ENCODE data around the gene AP2A1. TPM values are rescaled to one million over a fixed set of nuclear protein-coding genes. Genes with fewer than 3 reads are reported as not detected.

Gene AP2A1
- total RNA-seq, 6 experiments from 2014 or later = 38.7 to 103 (median 49.8) TPM

DNA sequence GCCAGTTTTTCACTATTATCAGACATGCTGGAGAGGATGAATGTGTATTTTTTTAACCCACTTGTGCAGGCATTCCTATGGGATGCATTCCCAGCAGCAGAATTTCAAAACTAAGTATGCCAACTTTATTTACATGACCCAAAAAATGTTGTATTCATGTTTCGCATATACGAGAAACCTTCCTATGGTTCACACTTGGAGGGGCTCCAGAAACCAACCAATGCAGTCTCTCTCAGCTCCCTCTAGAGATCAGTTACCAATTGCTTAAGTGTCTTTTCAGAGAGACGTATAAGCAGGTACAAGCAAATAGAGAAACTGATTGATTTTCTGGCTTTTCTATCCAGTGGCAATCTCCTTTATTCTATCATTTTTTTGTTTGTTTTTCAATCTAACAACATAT lies 78.6 kb downstream of the AP2A1 start:
- TF ChIP-seq, protein P1, sequence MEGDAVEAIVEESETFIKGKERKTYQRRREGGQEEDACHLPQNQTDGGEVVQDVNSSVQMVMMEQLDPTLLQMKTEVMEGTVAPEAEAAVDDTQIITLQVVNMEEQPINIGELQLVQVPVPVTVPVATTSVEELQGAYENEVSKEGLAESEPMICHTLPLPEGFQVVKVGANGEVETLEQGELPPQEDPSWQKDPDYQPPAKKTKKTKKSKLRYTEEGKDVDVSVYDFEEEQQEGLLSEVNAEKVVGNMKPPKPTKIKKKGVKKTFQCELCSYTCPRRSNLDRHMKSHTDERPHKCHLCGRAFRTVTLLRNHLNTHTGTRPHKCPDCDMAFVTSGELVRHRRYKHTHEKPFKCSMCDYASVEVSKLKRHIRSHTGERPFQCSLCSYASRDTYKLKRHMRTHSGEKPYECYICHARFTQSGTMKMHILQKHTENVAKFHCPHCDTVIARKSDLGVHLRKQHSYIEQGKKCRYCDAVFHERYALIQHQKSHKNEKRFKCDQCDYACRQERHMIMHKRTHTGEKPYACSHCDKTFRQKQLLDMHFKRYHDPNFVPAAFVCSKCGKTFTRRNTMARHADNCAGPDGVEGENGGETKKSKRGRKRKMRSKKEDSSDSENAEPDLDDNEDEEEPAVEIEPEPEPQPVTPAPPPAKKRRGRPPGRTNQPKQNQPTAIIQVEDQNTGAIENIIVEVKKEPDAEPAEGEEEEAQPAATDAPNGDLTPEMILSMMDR (IDR thresholded peaks at IDR 0.05) = no peak
- TF ChIP-seq POLR2A (IDR thresholded peaks at IDR 0.05) = no peak

GRCh38 chr19:49846408-49846807 lies 79.6 kb downstream of the AP2A1 start:
- H3K36me3 ChIP-seq = no peaks in the 10 kb centered on the region
- no peaks in the 10 kb centered on the region for H3K9me3 ChIP-seq
- DNase-seq (no peak), ATAC-seq (no peak)
- intact Hi-C loops (cut with DNase I) = no loop called here
- peaks cover 0 to 5% (median 1%) of the 10 kb centered on the region in 4 donors for H3K4me1 ChIP-seq
- H3K4me3 ChIP-seq = no peak overlapping the region
- 67% methylated on average over 4 of the region's 5 CpGs for WGBS (ENCODE audit: insufficient coverage, low coverage, low lambda C conversion rate, missing lambda C conversion rate)
- H3K27ac ChIP-seq = no peak overlapping the region
- H3K27me3 ChIP-seq = no peaks in the 10 kb centered on the region
- TF ChIP-seq, protein P1 (IDR thresholded peaks at IDR 0.05) = no peak
- no peak for TF ChIP-seq POLR2A (IDR thresholded peaks at IDR 0.05)

More for the DNA sequence above, 78.6 kb downstream of the AP2A1 start:
- ATAC-seq (no peak), DNase-seq (no peak)
- Histone ChIP-seq H3K27me3 (no peaks in the 10 kb centered on the region), H3K27ac (no peak overlapping the region), H3K4me1 (peaks cover 0 to 5% (median 1%) of the 10 kb centered on the region in 4 donors), H3K36me3 (no peaks in the 10 kb centered on the region), H3K4me3 (no peak overlapping the region), H3K9me3 (no peaks in the 10 kb centered on the region)
- 46% methylated on average over 3 of the region's 3 CpGs for WGBS (ENCODE audit: insufficient coverage, low coverage, low lambda C conversion rate, missing lambda C conversion rate)
- intact Hi-C loops (cut with DNase I) = no loop called here

DNA sequence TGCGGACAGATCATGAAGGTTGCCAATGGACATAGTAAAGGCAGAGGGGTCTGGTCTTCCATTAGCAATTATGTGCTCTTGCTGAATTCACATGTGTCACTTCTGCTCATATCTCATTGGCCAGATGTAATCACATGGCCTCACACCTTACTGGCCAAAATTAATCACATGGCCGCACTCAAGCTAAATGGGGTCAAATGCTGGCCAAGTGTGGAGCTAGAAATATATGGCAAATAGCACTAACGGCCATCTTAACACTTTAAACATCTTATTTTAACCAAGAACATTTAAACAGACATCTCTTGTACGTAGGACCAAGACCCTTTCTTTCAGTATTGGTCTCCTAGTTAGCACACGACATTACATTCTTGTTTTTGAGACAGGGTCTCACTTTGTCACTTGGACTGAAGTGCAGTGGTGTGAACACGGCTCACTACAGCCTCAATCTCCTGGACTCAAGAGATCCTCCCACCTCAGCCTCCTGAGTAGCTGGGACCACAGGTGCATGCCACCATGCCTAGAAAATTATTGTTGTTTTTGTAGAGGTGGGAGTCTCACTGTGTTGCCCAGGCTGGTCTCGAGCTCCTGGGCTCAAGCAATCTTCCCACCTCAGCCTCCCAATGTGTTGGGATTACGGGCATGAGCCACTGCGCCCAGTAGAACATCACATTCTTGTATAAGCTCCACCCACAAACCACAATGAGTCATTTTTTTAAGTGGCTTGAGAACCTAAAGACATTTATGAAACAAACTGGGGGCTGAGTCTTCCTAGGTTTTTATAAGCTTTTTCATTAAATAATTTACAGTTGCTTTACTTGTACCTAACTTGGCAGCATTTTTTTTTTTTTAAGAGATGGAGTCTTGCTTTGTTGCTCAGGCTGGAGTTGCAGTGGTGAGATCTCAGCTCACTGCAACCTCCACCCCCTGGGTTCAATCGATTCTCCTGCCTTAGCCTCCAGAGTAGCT lies 81.2 kb downstream of the AP2A1 start:
- WGBS (ENCODE audit: insufficient coverage, low coverage, low lambda C conversion rate, missing lambda C conversion rate) = 83% methylated on average over 10 of the region's 10 CpGs
- H3K36me3 ChIP-seq = no peaks in the 10 kb centered on the region
- H3K27me3 ChIP-seq = no peaks in the 10 kb centered on the region
- TF ChIP-seq POLR2A (IDR thresholded peaks at IDR 0.05) = no peak
- TF ChIP-seq, protein P1 (IDR thresholded peaks at IDR 0.05) = no peak
- intact Hi-C loops (cut with DNase I) = no loop called here
- H3K9me3 ChIP-seq = no peaks in the 10 kb centered on the region
- no peak for DNase-seq
- peaks cover 0 to 16% (median 6%) of the 10 kb centered on the region in 4 donors for H3K4me1 ChIP-seq
- H3K4me3 ChIP-seq = no peak overlapping the region
- ATAC-seq = no peak
- no peak overlapping the region for H3K27ac ChIP-seq

- no peaks in the 10 kb centered on the region for H3K27me3 ChIP-seq
- intact Hi-C loops (cut with DNase I) = no loop called here
- 88% methylated on average over 3 of the region's 3 CpGs for WGBS (ENCODE audit: insufficient coverage, low coverage, low lambda C conversion rate, missing lambda C conversion rate)
- ATAC-seq (no peak), DNase-seq (no peak)
- TF ChIP-seq POLR2A (IDR thresholded peaks at IDR 0.05) = no peak
- peaks cover 0 to 22% (median 6%) of the 10 kb centered on the region in 4 donors for H3K4me1 ChIP-seq
- H3K36me3 ChIP-seq = no peaks in the 10 kb centered on the region
- H3K27ac ChIP-seq = no peak overlapping the region
- H3K9me3 ChIP-seq = no peaks in the 10 kb centered on the region
- H3K4me3 ChIP-seq = no peak overlapping the region
These were observed 82.1 kb downstream of the AP2A1 start for GRCh38 chr19:49848938-49849337.

Data from right lobe of liver (tissue), 6 donors.